HFFc6 (cell line): ENCODE measurements around the gene TSPAN18. TPM values are rescaled to one million over a fixed set of nuclear protein-coding genes. Genes with fewer than 3 reads are reported as not detected.

Source experiments
- DNase-seq: peaks from one replicate; pipeline ENCODE4 v3.0.0-alpha.2; 2018
- H3K27ac Mint-ChIP-seq: 2 replicates; pipeline ENCODE4 v1.8.0; 2020; ENCODE audit warnings: mild to moderate bottlenecking, mixed read lengths
- H3K27me3 Mint-ChIP-seq: 2 replicates; pipeline ENCODE4 v1.8.0; 2021; ENCODE audit warnings: mild to moderate bottlenecking, moderate library complexity, mixed read lengths; ENCODE audit not compliant: insufficient read depth
- H3K36me3 Mint-ChIP-seq: 2 replicates; pipeline ENCODE4 v1.8.0; 2021; ENCODE audit warnings: low read depth, mixed read lengths
- H3K4me1 Mint-ChIP-seq: 2 replicates; pipeline ENCODE4 v1.8.0; 2020; ENCODE audit warnings: low read depth, mixed read lengths
- H3K4me3 Mint-ChIP-seq: 2 replicates; pipeline ENCODE4 v1.8.0; 2020; ENCODE audit warnings: mild to moderate bottlenecking, moderate library complexity, mixed read lengths
- H3K9me3 Mint-ChIP-seq: 2 replicates; pipeline ENCODE4 v1.8.0; 2020; ENCODE audit warnings: mild to moderate bottlenecking, mixed read lengths
- total RNA-seq, 6 experiments: library from RNA; stranded (reverse); fragmentation: NEBNext Ultra II Directional; extraction: Animal tissue kit (Norgen Biotek cat#: 25700); gene quantifications; 2 replicates in 1 of 6; 3 replicates in 5 of 6; pipeline ENCODE4 v1.2.3, GENCODE V29; 2021
- TF ChIP-seq, protein P1 (sequence below): fragments of 200-600 bp; sonication (generic); IDR thresholded peaks from 2 replicates; pipeline ENCODE4 v1.5.0; 2021; ENCODE audit warnings: antibody characterized with exemption, mild to moderate bottlenecking

TSPAN18 gene
- total RNA-seq, 6 experiments from 2014 or later = 0.09 TPM; not detected in 5

DNA sequence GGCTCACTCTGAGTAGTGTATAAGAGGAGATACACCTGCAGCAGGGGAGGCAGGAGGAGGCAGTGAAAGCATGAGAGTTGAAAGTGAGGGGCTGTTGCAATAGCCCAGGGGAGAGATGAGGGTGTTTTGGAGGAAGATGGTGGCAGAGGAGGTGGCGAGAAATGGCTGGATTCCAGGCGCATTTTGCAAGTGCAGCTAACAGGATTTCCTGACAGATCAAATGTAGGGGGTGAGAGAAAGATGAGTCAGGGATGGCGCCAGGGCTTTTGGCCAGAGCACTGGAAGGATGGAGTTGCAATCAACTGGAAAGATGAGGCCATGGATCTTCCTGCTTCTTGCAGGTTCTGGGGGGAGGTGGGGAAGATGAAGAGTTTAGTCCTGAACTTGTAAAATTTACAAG, 16.8 kb upstream of the TSPAN18 start:
- H3K9me3 Mint-ChIP-seq = no peaks in the 10 kb centered on the region

DNA sequence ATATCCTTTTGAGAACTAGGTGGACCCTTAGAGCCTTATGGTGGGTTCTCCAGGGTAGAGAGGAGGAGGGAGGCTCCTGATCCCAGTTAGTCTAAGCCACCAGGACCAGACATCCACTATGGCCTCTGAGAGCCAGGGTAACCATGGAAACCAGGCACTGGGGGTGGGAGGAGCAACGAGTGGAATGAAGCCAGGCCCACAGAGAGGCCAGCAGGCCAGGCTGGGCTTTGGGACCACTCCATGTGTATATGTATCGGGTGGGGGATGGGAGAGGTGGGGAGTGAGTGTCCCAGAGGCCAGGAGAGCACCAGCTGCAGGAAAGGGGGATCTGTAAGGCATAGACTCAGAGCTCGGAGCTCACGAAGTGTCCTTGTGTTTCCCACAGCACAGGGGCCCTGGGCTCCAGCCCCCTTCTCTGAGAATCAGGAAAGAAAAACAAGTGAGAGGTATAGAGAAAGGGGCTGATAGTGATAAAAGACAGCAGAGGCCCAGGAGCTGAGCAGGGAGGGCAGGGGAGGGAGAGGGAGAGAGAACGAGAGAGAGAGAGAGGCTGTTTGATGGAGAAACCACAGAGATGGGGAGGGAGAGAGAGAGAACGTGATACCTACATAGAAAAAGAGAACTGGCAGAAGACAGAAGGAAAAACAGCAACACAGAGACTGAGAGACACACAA, 15.5 kb upstream of the TSPAN18 start:
- Mint-ChIP-seq H3K36me3 (no peaks in the 10 kb centered on the region), H3K9me3 (no peaks in the 10 kb centered on the region), H3K27me3 (peaks cover 39% of the 10 kb centered on the region), H3K4me3 (no peak overlapping the region), H3K4me1 (peaks cover 12% of the 10 kb centered on the region; the same call in 1 of the 2 replicates), H3K27ac (no peak overlapping the region)
- TF ChIP-seq, protein P1, sequence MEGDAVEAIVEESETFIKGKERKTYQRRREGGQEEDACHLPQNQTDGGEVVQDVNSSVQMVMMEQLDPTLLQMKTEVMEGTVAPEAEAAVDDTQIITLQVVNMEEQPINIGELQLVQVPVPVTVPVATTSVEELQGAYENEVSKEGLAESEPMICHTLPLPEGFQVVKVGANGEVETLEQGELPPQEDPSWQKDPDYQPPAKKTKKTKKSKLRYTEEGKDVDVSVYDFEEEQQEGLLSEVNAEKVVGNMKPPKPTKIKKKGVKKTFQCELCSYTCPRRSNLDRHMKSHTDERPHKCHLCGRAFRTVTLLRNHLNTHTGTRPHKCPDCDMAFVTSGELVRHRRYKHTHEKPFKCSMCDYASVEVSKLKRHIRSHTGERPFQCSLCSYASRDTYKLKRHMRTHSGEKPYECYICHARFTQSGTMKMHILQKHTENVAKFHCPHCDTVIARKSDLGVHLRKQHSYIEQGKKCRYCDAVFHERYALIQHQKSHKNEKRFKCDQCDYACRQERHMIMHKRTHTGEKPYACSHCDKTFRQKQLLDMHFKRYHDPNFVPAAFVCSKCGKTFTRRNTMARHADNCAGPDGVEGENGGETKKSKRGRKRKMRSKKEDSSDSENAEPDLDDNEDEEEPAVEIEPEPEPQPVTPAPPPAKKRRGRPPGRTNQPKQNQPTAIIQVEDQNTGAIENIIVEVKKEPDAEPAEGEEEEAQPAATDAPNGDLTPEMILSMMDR = no peak
- no peak for DNase-seq

More for the DNA sequence above, 16.8 kb upstream of the TSPAN18 start:
- Mint-ChIP-seq H3K36me3 (no peaks in the 10 kb centered on the region), H3K4me1 (peaks cover 12% of the 10 kb centered on the region; the same call in 1 of the 2 replicates), H3K27me3 (peaks cover 39% of the 10 kb centered on the region), H3K27ac (no peak overlapping the region), H3K4me3 (no peak overlapping the region)
- no peak for DNase-seq
- TF ChIP-seq, protein P1 = no peak

- no peak overlapping the region for H3K4me3 Mint-ChIP-seq
- no peaks in the 10 kb centered on the region for H3K36me3 Mint-ChIP-seq
- peaks cover 12% of the 10 kb centered on the region; the same call in 1 of the 2 replicates for H3K4me1 Mint-ChIP-seq
- peaks cover 38% of the 10 kb centered on the region for H3K27me3 Mint-ChIP-seq
- TF ChIP-seq, protein P1 = no peak
- no peaks in the 10 kb centered on the region for H3K9me3 Mint-ChIP-seq
- no peak for DNase-seq
- H3K27ac Mint-ChIP-seq = no peak overlapping the region
Measured at GRCh38 chr11:44711787-44712608, 14.8 kb upstream of the TSPAN18 start.

DNA sequence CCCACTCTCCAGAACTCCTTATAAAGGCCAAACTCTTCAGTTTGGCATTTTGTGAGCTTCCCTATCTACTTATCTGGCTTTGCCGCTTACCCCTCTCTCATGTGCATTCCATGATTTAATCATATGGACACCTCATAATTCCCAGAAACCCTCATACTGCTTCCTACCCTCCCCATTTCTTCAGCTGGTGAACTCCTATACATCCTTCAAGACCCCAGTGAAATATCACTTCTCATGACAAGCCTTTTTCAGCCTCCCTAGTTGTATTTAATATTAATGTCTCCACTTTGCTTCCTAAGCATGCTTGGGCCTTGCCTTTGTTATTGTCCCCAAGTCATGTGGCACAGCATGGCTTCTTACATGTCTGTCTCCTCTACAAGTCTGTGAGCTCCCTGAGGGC, 13.7 kb upstream of the TSPAN18 start:
- no peaks in the 10 kb centered on the region for H3K36me3 Mint-ChIP-seq
- H3K27ac Mint-ChIP-seq = no peak overlapping the region
- no peak for DNase-seq
- H3K9me3 Mint-ChIP-seq = no peaks in the 10 kb centered on the region
- TF ChIP-seq, protein P1 = no peak
- H3K4me1 Mint-ChIP-seq = peaks cover 12% of the 10 kb centered on the region; the same call in 1 of the 2 replicates
- H3K4me3 Mint-ChIP-seq = no peak overlapping the region
- peaks cover 37% of the 10 kb centered on the region for H3K27me3 Mint-ChIP-seq

- Mint-ChIP-seq H3K4me1 (no peaks in the 10 kb centered on the region), H3K27ac (no peak overlapping the region), H3K36me3 (no peaks in the 10 kb centered on the region), H3K4me3 (no peak overlapping the region), H3K27me3 (peaks cover 34% of the 10 kb centered on the region), H3K9me3 (no peaks in the 10 kb centered on the region)
- no peak for DNase-seq
- TF ChIP-seq, protein P1 = no peak
Measured at GRCh38 chr11:44716256-44716655, 10.5 kb upstream of the TSPAN18 start.
